ENCODE results near the gene PURB.
"Not testable (repeated sequence)": the region's sequence is repeated elsewhere in the genome, so short reads cannot be mapped to it uniquely, and the experiment has no call there.

Gene PURB

DNA sequence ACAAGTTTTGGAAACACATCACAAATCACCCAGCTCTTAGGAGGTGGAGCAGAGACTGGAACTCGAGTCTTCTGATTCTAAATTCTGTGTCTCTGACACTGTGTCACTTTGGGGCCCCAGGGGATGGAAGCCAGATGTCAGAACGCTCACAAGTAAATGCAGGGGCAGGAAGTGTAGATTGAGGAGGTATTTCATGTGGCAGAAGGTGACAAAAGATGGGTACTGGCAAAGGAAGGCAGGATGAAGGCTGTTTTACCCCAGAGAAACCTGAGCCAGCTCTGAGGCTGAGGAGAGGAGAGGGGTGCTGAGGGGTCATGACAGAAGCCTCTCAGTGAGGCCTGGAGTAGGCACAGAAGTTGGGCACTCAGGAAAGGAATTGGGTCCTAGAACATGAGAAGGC, 6.0 kb upstream of the PURB start:
- no peak for DNase-seq

DNA sequence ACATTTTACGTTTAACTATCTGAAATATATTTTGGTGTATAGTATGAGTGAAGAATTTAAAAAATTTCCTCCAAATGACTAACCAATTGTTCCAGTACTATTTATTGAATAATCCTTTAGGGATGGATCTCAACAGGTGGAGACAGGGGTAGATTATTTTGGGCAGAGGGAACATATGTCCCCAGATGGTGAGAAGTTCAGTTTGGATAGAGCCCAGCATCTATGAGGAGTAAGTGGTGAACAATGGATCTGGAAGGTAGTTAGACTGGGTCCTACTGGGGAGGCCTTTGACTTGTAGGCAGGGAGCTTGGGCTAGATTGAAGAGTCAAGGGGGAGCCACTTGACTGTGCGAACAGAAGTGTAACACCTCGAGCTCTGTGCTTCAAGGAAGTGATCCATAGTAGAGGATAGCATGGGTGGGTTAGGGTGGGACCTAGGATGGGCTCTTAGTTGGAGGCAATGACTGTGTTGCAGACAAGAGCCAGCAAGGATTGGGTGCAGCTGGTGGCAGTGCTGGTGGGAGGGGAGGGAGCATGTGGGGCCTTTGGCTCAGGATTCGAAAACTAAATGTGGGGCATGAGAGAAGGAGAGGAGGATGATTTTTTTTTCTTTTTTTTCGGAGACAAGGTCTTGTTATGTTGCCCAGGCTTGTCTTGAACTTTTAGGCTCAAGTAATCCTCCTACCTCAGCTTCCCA, 3.9 kb upstream of the PURB start:
- no peak for DNase-seq

DNA sequence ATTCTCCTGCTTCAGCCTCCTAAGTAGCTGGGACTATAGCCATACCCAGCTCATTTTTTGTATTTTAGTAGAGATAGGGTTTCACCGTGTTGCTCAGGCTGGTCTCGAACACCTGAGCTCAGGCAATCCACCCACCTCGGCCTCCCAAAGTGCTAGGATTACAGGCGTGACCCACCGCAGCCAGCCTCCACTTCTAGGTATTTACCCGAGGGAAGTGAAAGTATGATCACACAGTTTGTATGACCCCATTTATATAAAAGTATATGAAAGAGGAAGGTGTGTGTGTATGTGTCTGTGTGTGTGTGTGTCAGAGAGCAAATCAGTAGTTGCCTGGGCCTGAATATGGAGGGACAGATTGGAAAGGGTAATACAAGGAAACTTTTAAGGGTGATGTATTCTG, 2.0 kb upstream of the PURB start:
- no peak for DNase-seq

DNA sequence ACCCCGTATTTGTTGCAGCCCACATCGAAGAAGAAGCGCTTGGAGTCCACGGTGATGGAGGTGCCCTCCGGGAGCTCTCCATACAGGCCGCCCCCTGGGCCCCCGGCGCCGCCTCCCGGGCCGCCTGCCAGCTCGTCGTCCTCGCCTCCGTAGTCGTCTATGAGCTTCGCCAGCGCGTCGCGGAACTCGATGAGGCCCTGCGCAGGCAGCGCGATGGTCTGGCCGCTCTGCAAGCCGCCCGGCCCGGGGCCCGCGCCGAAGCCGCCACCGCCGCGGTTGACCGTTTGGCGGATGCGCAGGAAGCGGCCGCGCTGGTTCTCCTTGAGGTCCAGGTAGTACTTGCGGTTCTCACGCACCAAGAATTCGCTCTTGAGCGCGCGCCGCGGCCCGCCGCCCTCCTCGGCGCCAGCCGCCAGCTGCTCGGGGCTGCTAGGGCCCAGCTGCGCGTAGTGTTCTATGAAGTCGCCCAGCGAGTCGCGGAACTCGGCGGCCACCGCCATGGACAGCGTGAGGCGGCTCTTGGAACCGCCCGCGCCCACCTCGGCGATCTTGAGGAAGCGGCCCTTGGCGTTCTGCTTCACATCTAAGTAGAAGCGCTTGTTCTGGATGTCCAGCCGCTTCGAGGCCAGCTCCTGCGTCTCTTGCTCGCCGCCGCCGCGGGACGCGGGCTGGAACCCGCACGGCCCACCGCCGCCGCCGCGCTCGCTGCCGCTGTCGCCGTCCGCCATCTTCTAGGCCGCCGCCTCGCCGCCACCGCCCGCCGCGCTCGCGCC, 523 bp downstream of the PURB start:
- peak; percentile 57 for DNase-seq

DNA sequence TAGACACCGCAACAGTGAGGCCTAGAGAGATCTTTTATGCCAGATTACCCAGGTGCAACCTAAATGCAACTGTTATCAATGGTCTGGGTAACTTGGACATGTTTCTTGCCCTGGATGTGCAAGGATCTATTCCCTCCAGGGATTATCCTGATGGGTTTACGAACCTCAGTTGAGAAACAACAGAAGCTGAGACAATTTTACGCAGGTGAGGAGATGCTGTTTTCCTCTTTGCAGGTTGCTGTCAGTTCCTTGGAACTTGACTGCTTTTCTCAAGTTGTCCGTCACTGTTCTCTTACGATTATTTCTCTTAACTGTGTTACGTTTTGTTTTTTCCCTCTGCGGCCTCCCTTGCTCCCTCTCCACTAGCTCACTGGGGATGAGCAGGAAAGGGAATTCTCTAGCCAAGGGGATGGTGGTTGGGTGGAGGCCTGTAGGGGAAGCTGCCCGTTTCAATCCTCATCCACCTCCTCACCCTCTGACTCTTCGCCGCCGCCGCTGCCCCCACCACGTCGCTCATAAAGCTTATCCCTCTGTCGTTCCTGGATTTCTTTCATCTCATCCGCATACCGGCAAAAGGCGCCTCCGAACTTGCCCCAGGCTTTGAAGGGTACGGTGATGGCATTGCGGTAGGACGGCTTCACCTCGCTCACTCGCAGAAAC, 1.2 kb downstream of the PURB start:
- DNase-seq: peak; percentile 37

DNA sequence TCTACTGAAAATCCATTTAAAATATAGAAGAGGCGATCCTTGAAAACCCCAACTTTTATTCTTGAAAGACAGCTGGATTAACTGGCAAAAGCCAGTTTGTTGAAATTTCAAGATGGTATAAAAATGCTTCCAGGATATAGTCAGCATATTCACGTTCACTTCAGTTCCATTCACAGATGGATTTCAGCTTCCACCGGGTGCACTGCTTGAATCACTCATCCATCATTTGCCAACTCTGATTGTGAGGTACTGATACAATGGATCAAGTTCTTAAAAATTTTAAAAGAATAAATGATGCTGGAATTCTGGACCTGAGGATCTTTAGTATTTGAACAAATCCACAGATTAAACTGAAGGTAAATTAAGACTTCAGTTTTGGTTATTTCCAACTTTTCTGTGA, 2.4 kb downstream of the PURB start:
- no peak for DNase-seq

DNA sequence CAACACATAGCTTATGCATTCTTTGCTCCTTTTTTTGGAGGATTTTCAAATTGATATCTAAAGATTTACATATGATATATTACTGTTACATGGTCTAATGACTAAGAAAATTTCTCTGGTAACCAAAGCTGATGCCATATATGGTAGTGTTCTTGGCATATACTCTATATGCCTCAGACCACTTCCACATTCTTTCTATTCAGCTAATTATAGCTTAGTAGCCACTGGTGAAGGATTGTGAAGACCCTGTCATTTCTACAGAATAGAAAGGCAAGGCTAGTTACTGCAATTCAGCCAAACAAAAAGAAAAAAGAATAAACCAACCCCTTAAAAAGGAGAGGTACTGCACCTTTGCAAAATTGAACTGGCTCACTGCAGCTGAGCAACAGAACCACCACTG, 3.7 kb downstream of the PURB start:
- DNase-seq: no peak

DNA sequence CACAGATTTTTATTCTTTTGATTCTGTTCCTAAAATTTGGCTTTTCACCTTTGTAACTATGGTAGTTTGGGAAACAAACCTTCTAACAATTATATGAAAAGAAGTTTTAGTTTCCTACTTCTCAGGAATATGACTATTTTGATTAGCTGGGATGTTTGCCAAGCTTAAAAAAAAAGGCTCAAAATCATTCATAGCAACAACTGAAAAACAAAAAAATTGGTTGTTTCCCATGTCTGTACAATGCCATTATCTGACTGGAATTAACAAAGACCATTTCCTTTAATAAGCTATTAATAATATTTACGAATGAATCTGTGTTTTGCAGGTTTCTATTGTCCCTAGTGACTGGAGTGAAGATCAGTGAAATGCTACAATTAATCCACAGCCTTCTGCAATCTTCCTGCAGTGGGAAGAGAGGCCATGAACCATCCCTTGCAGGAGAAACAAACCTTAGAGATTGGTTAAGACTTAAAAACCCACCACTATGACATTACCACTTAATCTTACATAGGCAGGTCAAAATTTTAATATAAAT, 4.2 kb downstream of the PURB start:
- no peak for DNase-seq

DNA sequence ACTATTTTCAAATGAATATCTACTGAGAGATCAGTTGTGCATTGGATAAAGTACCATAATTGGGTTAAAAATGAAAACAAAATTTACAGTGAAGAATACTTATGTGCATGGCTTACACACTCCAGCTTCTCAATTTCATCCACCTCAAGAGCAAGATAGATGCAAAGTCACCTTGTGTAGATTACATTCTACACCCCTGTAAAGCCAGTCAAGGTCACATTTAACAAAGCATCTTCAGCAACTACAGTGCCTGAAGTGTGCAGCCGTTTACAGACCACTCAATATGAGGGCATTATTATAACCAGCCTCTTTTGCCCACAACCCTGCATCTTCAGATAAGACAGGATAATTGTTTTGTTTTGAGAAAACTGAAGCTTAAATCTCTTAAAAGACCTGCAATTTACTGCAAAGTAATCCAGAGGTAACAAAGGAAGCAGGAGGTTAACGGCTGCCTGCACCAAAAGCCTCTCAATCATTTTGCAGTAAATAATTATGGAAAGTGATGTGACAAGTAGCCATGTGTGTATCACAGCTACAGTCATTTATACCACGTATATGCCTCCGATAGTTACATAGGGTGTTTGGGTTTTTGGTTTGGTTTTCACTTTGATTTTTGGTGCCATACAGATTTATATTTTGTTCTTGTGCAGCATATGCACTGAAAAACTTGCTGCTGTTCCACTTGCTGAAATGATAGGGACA, 4.9 kb downstream of the PURB start:
- DNase-seq: no peak

DNA sequence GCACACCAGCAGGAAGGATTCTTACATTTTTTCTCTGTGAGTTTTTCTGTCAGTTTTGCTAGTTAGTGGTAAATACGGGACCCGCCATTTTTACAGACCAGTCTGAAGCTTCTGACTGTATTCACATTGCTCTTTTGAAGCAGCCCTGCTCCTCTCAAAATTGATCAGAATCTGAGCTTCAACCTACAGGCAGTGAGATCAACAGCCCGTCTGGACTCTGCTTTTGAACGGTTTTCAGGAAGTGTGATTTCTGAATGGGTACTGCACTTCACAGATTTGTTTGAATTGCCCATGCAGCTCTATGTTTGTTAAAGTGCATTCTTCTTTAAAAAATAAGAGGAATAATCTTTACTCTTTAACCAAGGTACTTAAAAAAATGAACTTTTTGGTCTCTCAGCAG, 8.9 kb downstream of the PURB start:
- DNase-seq: no peak

DNA sequence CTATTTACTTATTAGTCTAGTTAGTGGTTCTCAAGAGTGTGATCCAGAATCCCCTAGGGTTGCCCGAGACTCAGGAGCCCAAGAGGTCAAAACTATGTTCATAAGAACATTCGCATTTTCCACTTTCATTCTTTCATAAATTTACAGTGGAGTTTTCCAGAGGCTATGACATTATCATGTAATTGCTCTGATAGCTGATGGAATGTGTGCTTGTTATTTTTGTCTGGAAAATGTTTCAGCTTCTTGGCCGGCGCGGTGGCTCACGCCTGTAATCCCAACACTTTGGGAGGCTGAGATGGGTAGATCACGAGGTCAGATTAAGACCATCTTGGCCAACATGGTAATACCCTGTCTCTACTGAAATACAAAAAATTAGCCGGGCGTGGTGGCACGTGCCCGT, 10.1 kb downstream of the PURB start:
- no peak for DNase-seq

DNA sequence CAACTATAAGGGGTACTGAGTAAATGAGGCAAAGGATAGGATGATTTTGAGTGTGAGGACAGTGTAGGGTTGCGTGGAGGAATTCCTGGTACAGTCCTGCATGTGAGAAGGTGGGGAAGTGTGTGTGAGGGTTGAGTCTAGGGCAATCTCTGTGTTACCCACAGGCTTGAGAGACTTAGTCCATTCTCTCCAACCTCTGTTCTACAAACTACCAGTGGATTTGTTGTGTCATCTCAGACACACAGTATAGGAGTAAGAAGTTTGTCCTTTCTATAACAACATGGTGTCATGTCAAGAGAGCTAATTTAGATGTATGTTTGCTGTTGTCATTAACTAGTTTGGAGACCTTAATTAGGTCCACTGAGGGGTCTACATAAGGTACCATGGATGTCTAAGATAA, 12.5 kb downstream of the PURB start:
- DNase-seq: no peak

DNA sequence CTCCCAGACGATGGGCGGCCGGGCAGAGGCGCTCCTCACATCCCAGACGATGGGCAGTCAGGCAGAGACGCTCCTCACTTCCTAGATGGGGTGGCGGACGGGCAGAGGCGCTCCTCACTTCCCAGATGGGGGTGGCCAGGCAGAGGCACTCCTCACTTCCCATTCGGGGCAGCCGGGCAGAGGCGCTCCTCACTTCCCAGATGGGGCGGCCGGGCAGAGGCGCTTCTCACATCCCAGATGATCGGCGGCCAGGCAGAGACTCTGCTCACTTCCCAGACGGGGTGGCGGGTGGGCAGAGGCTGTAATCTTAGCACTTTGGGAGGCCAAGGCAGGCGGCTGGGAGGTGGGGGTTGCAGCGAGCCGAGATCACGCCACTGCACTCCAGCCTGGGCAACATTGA, 13.4 kb downstream of the PURB start:
- not testable (repeated sequence) for DNase-seq

DNA sequence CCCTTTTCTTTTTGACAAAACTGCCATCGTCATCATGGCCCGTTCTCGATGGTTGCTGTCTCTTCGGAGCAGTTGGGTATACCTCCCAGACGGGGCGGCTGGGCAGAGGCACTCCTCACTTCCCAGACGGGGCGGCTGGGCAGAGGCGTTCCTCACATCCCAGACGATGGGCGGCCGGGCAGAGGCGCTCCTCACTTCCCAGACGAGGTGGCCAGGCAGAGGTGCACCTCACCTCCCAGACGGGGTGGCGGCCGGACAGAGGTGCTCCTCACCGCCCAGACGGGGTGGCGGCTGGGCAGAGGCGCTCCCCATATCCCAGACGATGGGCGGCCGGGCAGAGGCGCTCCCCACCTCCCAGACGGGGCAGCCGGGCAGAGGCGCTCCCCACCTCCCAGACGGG, 14.6 kb downstream of the PURB start:
- DNase-seq: not testable (repeated sequence)

DNA sequence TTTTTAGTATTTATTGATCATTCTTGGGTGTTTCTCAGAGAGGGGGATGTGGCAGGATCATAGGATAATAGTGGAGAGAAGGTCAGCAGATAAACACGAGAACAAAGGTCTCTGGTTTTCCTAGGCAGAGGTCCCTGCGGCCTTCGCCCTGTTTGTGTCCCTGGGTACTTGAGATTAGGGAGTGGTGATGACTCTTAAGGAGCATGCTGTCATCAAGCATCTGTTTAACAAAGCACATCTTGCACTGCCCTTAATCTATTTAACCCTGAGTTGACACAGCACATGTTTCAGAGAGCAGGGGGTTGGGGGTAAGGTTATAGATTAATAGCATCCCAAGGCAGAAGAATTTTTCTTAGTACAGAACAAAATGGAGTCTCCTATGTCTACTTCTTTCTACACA, 15.0 kb downstream of the PURB start:
- peak; percentile 67 for DNase-seq

DNA sequence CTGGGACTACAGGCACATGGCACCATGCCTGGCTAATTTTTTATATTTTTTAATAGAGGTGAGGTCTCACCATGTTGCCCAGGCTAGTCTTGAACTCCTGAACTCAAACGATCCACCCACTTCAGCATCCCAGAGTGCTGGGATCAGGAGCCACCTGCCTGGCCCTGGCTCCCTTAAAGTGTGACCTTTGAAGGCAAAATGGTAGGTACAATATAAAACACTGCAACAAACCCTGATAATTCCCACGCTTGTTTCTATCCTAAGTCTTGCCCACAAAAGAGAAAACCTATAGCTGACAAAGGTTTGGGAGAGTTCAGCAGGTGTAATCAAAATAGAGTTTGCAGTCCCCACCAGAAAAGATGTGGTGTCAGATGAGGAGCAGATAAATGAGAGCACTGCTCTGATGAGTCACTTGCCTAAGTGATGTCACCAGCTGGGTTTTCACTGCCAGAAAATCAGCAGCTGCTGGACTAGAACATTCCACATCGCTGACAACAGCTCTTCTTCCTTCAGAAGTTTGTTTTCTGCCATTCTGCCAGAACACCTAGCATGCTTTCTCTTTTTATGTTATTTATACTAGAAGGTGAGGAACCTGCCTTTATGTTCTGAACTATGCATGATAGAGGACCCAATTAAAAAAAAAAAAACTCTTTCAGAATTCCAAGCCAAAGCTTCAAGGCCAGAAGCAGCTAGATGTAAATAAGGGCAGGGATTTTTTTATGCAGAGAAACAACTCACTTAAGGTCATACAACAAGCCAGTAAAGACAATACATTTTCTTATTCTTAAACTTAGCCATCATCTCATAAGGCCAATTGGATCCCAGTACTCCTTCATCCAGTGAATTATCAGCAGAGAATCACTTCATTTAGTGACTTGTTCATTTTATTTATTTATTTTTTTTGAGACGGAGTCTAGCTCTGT, 18.0 kb downstream of the PURB start:
- no peak for DNase-seq

DNA sequence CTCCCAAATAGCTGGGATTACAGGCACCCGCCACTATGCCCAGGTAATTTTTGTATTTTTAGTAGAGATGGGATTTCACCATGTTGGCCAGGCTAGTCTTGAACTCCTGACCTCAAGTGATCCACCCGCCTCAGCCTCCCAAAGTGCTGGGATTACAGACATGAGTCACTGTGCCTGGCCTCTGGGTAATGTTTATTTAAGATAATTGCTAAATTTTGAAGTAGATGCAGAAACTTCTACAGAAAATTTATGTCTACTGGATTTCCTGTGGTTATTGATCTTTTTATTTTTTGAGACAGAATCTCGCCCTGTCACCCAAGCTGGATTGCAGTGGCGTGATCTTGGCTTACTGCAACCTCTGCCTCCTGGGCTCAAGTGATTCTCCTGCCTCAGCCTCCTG, 23.4 kb downstream of the PURB start:
- not testable (repeated sequence) for DNase-seq

DNA sequence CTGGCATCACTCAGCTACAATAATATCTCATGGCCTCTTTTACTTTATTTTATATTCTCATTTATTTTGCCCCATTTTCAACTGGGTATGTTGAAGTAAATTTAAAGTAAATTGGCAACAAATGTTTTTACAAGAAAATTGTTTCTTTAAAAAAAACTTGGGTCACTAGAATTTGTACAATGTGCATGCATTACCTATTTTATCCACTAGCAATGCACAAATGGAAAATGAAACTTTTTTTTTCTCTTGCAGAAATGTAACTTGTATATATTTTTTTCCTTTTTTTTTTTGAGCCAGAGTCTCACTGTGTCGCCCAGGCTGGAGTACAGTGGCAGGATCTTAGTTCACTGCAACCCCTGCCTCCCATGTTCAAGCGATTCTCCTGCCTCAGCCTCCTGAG, 27.2 kb downstream of the PURB start:
- DNase-seq: no peak

DNA sequence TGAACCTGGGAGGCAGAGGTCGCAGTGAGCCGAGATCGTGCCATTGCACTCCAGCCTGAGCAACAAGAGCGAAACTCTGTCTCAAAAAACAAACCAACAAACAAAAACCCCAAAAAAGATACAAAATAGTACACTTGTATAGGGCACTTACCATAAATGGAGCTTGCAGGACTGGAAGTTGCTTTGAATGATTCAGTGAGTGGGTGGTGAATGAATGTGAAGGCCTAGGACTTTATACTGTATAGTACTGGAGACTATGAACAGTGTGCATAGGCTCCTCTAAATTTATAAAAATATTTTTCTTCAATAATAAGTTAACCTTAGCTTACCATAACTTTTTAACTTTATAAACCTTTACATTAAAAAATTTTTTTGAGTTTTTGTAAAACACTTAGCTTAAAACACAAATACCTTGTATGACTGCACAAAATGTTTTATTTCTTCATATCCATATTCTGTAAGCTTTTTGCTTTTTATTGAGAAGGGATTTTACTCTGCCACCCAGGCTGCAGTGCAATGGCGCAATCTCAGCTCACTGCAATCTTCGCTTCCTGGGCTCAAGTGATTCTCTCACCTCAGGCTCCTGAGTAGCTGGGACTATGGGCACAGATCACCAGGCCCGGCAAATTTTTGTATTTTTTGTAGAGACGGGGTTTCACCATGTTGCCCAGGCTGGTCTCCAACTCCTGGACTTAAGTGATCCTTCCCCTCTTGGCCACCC, 30.5 kb downstream of the PURB start:
- no peak for DNase-seq

DNA sequence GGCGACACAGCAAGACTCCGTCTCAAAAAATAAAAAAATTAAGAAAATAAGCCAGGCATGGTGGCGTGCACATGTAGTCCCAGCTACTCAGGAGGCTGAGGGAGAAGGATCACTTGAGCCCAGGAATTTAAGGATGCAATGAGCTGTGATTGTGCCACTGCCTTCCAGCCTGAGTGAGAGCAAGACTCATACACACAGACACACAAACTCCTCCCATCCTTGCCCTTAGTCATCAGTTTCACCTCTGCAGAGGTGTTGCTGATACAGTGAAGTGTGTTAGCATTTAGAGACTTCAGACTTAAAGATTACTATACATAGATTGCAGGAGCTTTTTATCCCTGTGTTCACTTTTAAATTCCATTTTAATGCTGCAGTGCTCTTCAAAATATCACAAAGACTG, 31.9 kb downstream of the PURB start:
- DNase-seq: no peak

DNA sequence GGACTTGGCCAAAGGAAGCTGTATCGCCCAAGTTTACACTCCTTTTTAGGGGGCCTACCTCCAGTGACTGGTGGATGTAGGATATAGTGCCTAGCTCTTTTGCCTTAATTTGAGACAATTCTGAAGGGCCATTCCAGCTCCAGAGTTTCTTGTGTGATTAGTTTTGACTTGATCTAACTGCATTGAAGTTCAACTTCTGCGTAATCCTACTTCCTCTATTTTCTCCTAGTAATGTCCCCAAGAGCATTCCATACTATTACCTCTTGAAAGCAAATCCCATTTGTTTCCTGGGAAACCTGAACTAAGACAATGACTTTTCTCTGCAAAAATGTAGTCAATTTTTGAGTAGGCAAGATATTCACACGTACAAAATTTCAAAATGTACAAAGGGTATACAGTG, 32.7 kb downstream of the PURB start:
- DNase-seq: no peak

All from NCI-H82 (cell line).